WTC11 (cell line): ENCODE results near the gene ZNF490. TPM values are rescaled to one million over a fixed set of nuclear protein-coding genes. Genes with fewer than 3 reads are reported as not detected.
A peak's percentile ranks its signal among the peaks of the same experiment; 100 is the strongest.

Source experiments
- ATAC-seq: fragments of 200-7000 bp; cut with Tn5 transposase; 2 replicates; pipeline ENCODE4 v1.10.0; 2021; ENCODE audit warnings: mild to moderate bottlenecking, moderate library complexity
- CTCF ChIA-PET: fragments of 300-600 bp; sonication (Branson Sonifier 250); formaldehyde crosslinking; loops from one replicate; lab custom pipeline; 2021; ENCODE audit warnings: antibody characterized with exemption; lab: Charles Lee
- POLR2A ChIA-PET: fragments of 350-600 bp; sonication (Branson Sonifier 250); formaldehyde crosslinking; loops from one replicate; lab custom pipeline; 2021; ENCODE audit warnings: antibody characterized with exemption; lab: Charles Lee
- DNase-seq: peaks from one replicate; pipeline ENCODE4 v3.0.0; 2021; ENCODE audit warnings: low spot score
- H3K27ac Mint-ChIP-seq: 2 replicates; pipeline ENCODE4 v1.8.0; 2021; ENCODE audit warnings: mixed read lengths
- H3K27me3 Mint-ChIP-seq: 2 replicates; pipeline ENCODE4 v1.8.0; 2021; ENCODE audit warnings: low read depth, mild to moderate bottlenecking, moderate library complexity, mixed read lengths
- H3K36me3 Mint-ChIP-seq: 2 replicates; pipeline ENCODE4 v1.8.0; 2021; ENCODE audit warnings: mixed read lengths
- H3K4me1 Mint-ChIP-seq: 2 replicates; pipeline ENCODE4 v1.8.0; 2022; ENCODE audit warnings: mixed read lengths
- H3K4me3 Mint-ChIP-seq: 2 replicates; pipeline ENCODE4 v1.8.0; 2021; ENCODE audit warnings: mild to moderate bottlenecking, moderate library complexity, mixed read lengths
- H3K9me3 Mint-ChIP-seq: 2 replicates; pipeline ENCODE4 v1.8.0; 2021; ENCODE audit warnings: mixed read lengths
- ATF3 ChIP-seq: sonication (generic); formaldehyde crosslinking; conservative IDR thresholded peaks from 2 replicates; pipeline ENCODE4 v1.8.1; 2022; ENCODE audit warnings: mild to moderate bottlenecking, missing genetic modification reagents
- CBFB ChIP-seq: sonication (generic); formaldehyde crosslinking; IDR thresholded peaks from 2 replicates; pipeline ENCODE4 v1.8.1; 2022; ENCODE audit warnings: mild to moderate bottlenecking, low read depth, missing genetic modification reagents
- CREB1 ChIP-seq: sonication (generic); formaldehyde crosslinking; IDR thresholded peaks from 2 replicates; pipeline ENCODE4 v1.8.0; 2023; ENCODE audit warnings: mild to moderate bottlenecking, missing genetic modification reagents
- CTCF ChIP-seq: fragments of 200-600 bp; IDR thresholded peaks from 2 replicates; pipeline ENCODE4 v1.8.0; 2022; ENCODE audit warnings: antibody characterized with exemption
- FOXP1 ChIP-seq: sonication (generic); formaldehyde crosslinking; IDR thresholded peaks from 2 replicates; pipeline ENCODE4 v1.8.0; 2022; ENCODE audit warnings: missing genetic modification reagents, mild to moderate bottlenecking, moderate library complexity, borderline replicate concordance
- GTF2I ChIP-seq: fragments of 250-450 bp; sonication (Bioruptor Pico); conservative IDR thresholded peaks from 2 replicates; pipeline ENCODE4 v1.4.0; 2021; ENCODE audit warnings: mild to moderate bottlenecking
- HMGA2 ChIP-seq: fragments of 250-450 bp; sonication (Bioruptor Pico); IDR thresholded peaks from 2 replicates; pipeline ENCODE4 v1.4.0; 2021; ENCODE audit warnings: mild to moderate bottlenecking, moderate library complexity
- JAZF1 ChIP-seq: fragments of 250-450 bp; sonication (Bioruptor Pico); IDR thresholded peaks from 2 replicates; pipeline ENCODE4 v1.9.0; 2021; ENCODE audit warnings: moderate library complexity, mild to moderate bottlenecking, inconsistent platforms
- MAX ChIP-seq: sonication (generic); formaldehyde crosslinking; IDR thresholded peaks from 2 replicates; pipeline ENCODE4 v1.8.0; 2022; ENCODE audit warnings: mild to moderate bottlenecking, missing genetic modification reagents
- NR3C1 ChIP-seq: sonication (generic); formaldehyde crosslinking; conservative IDR thresholded peaks from 2 replicates; pipeline ENCODE4 v1.8.1; 2023; ENCODE audit warnings: low read depth, mild to moderate bottlenecking, missing genetic modification reagents
- OVOL2 ChIP-seq: fragments of 250-450 bp; sonication (Bioruptor Pico); IDR thresholded peaks from 2 replicates; pipeline ENCODE4 v1.9.0; 2021; ENCODE audit warnings: mild to moderate bottlenecking, borderline replicate concordance
- PRRX2 ChIP-seq: fragments of 250-450 bp; sonication (Bioruptor Pico); IDR thresholded peaks from 2 replicates; pipeline ENCODE4 v1.8.0; 2021; ENCODE audit warnings: mild to moderate bottlenecking
- SMAD3 ChIP-seq: sonication (generic); formaldehyde crosslinking; IDR thresholded peaks from 2 replicates; pipeline ENCODE4 v1.8.0; 2022; ENCODE audit warnings: missing genetic modification reagents, mild to moderate bottlenecking, borderline replicate concordance
- SP1 ChIP-seq: sonication (generic); formaldehyde crosslinking; conservative IDR thresholded peaks from 2 replicates; pipeline ENCODE4 v1.8.1; 2022; ENCODE audit warnings: missing genetic modification reagents
- TP53 ChIP-seq: sonication (generic); formaldehyde crosslinking; IDR thresholded peaks from 2 replicates; pipeline ENCODE4 v1.8.1; 2023; ENCODE audit warnings: mild to moderate bottlenecking, missing genetic modification reagents
- USF2 ChIP-seq: sonication (generic); formaldehyde crosslinking; IDR thresholded peaks from 2 replicates; pipeline ENCODE4 v1.8.1; 2023; ENCODE audit warnings: mild to moderate bottlenecking, missing genetic modification reagents, moderate library complexity
- ZBTB21 ChIP-seq: sonication (generic); formaldehyde crosslinking; IDR thresholded peaks from 2 replicates; pipeline ENCODE4 v1.8.1; 2023; ENCODE audit warnings: mild to moderate bottlenecking, missing genetic modification reagents, borderline replicate concordance
- ZNF121 ChIP-seq: sonication (generic); formaldehyde crosslinking; IDR thresholded peaks from 2 replicates; pipeline ENCODE4 v1.8.0; 2023; ENCODE audit warnings: missing genetic modification reagents
- ZNF138 ChIP-seq: sonication (generic); formaldehyde crosslinking; conservative IDR thresholded peaks from 2 replicates; pipeline ENCODE4 v1.8.1; 2022; ENCODE audit warnings: mild to moderate bottlenecking, moderate library complexity, missing genetic modification reagents
- ZNF232 ChIP-seq: sonication (generic); formaldehyde crosslinking; IDR thresholded peaks from 2 replicates; pipeline ENCODE4 v1.8.0; 2022; ENCODE audit warnings: mild to moderate bottlenecking, missing genetic modification reagents
- ZNF317 ChIP-seq: sonication (generic); formaldehyde crosslinking; IDR thresholded peaks from 2 replicates; pipeline ENCODE4 v1.8.1; 2023; ENCODE audit warnings: low read depth, mild to moderate bottlenecking, moderate library complexity, missing genetic modification reagents, borderline replicate concordance
- ZNF423 ChIP-seq: fragments of 250-450 bp; sonication (Bioruptor Pico); IDR thresholded peaks from 2 replicates; pipeline ENCODE4 v2.1.2; 2022; ENCODE audit warnings: mild to moderate bottlenecking, moderate library complexity
- total RNA-seq: library from RNA; stranded (reverse); gene quantifications from 3 replicates; pipeline ENCODE4 v1.2.3, GENCODE V29; 2021
- TF ChIP-seq, protein P1 (sequence below): sonication (generic); formaldehyde crosslinking; IDR thresholded peaks from 2 replicates; pipeline ENCODE4 v1.8.0; 2023; ENCODE audit warnings: mild to moderate bottlenecking, missing genetic modification reagents
- TF ChIP-seq, protein P2 (sequence below): sonication (generic); formaldehyde crosslinking; IDR thresholded peaks from 2 replicates; pipeline ENCODE4 v1.8.0; 2022; ENCODE audit warnings: mild to moderate bottlenecking, missing genetic modification reagents
- TF ChIP-seq, protein P3 (sequence below): sonication (generic); formaldehyde crosslinking; IDR thresholded peaks from 2 replicates; pipeline ENCODE4 v1.8.0; 2023; ENCODE audit warnings: missing genetic modification reagents

The ZNF490 gene
- total RNA-seq, 1 experiment from 2014 or later = 7.3 TPM

DNA sequence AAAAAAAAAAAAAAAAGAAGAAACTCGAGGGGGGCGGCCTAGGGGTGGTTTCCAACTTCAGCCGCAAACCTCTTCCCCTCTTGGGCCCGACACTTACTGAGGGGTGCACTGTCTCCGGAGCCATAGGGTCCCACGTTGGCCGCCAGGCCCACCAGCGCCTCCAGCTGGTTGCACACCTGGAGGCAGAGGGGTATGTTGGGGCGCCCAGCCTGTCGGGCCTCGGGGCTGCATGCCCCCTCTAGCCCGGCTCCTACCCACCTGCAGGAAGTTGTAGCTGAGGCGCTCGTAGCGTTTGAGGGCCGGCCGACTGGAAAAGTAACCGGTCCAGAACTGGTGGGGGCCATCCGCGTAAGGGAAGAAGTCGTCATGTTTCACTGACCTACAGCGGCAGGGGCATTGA lies 47.4 kb upstream of the ZNF490 start (continued):
- TF ChIP-seq HMGA2 (CRISPR knock-in tag) (no peak), ZNF138 (CRISPR knock-in tag) (no peak), ATF3 (CRISPR knock-in tag) (no peak), OVOL2 (CRISPR knock-in tag) (no peak), CBFB (no peak), PRRX2 (CRISPR knock-in tag) (no peak), GTF2I (CRISPR knock-in tag) (no peak), ZNF423 (CRISPR knock-in tag) (no peak)
- TF ChIP-seq, protein P1, sequence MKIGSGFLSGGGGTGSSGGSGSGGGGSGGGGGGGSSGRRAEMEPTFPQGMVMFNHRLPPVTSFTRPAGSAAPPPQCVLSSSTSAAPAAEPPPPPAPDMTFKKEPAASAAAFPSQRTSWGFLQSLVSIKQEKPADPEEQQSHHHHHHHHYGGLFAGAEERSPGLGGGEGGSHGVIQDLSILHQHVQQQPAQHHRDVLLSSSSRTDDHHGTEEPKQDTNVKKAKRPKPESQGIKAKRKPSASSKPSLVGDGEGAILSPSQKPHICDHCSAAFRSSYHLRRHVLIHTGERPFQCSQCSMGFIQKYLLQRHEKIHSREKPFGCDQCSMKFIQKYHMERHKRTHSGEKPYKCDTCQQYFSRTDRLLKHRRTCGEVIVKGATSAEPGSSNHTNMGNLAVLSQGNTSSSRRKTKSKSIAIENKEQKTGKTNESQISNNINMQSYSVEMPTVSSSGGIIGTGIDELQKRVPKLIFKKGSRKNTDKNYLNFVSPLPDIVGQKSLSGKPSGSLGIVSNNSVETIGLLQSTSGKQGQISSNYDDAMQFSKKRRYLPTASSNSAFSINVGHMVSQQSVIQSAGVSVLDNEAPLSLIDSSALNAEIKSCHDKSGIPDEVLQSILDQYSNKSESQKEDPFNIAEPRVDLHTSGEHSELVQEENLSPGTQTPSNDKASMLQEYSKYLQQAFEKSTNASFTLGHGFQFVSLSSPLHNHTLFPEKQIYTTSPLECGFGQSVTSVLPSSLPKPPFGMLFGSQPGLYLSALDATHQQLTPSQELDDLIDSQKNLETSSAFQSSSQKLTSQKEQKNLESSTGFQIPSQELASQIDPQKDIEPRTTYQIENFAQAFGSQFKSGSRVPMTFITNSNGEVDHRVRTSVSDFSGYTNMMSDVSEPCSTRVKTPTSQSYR (CRISPR knock-in tag) = no peak

DNA sequence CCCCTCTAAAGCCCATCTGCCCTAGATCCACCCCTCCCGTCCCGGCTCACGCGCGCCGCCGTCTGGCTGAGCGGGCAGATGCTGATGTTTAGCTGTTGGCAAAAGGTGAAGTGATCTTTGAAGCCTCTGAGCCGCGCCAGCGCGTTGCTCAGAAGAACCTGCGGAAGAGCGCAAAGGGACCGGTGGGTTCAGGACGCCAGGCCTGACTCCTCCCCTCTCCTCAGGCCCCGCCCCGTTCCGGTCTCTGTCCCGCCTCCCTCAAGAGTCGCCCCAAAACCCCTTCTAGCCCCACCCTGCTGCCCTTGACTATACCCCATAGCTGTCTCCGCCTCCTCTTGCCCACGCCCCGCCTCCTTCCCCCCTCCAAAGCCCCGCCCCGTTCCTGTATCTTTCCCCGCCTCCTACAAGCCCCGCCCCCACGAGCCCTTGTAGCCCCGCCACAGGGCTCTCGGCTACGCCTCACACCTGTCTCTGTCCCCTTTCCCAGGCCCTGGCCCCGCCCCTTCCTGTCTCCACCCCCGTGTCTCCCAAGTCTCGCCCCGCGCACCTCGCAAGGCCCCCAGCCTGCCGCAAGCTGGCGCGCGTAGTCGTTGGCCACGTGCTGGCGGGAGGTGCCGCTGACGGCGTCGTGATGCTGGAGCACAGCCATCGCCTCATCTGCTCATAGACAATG lies 46.4 kb upstream of the ZNF490 start:
- CTCF ChIA-PET = interaction anchor here (0.6 to 3.4 kb wide), 25 partner anchors 10 to 292 kb away, joined by 3 to 38 read pairs (median 4); partner anchors contain the start of genes DHPS, MAN2B1, WDR83 and ZNF442
- peaks cover 6% of the 10 kb centered on the region for H3K4me1 Mint-ChIP-seq
- no peaks in the 10 kb centered on the region for H3K9me3 Mint-ChIP-seq
- H3K36me3 Mint-ChIP-seq = peaks cover 37% of the 10 kb centered on the region
- POLR2A ChIA-PET = interaction anchor here (0.6 to 1.1 kb wide), 4 partner anchors 14 to 277 kb away, joined by 3 to 4 read pairs (median 3); no protein-coding TSS in a partner anchor
- peak overlapping the region; percentile 86 for H3K27ac Mint-ChIP-seq
- no peaks in the 10 kb centered on the region for H3K27me3 Mint-ChIP-seq
- peak overlapping the region; percentile 56 for H3K4me3 Mint-ChIP-seq
- ATAC-seq (peak; percentile 98), DNase-seq (peak; percentile 98)
- TF ChIP-seq CTCF (peak; percentile 18; the same call in 1 of the 2 replicates), OVOL2 (CRISPR knock-in tag) (no peak), TP53 (0 out of 2 replicates have a peak, but pooled peaks have one; percentile 54), NR3C1 (CRISPR knock-in tag) (0 out of 2 replicates have a peak, but pooled peaks have one; percentile 31), ZNF232 (CRISPR knock-in tag) (no peak), ZNF317 (CRISPR knock-in tag) (no peak), SMAD3 (CRISPR knock-in tag) (no peak), USF2 (CRISPR knock-in tag) (peak; percentile 47; the same call in 1 of the 2 replicates), SP1 (CRISPR knock-in tag) (peak; percentile 45), ZBTB21 (CRISPR knock-in tag) (0 out of 2 replicates have a peak, but pooled peaks have one; percentile 33), ZNF423 (CRISPR knock-in tag) (no peak), FOXP1 (CRISPR knock-in tag) (0 out of 2 replicates have a peak, but pooled peaks have one; percentile 43), ZNF121 (peak; percentile 51; the same call in 1 of the 2 replicates), MAX (CRISPR knock-in tag) (peak; percentile 98), CREB1 (CRISPR knock-in tag) (no peak), JAZF1 (CRISPR knock-in tag) (no peak)
- TF ChIP-seq, protein P2, sequence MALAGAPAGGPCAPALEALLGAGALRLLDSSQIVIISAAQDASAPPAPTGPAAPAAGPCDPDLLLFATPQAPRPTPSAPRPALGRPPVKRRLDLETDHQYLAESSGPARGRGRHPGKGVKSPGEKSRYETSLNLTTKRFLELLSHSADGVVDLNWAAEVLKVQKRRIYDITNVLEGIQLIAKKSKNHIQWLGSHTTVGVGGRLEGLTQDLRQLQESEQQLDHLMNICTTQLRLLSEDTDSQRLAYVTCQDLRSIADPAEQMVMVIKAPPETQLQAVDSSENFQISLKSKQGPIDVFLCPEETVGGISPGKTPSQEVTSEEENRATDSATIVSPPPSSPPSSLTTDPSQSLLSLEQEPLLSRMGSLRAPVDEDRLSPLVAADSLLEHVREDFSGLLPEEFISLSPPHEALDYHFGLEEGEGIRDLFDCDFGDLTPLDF (CRISPR knock-in tag) = peak; percentile 72; the same call in 1 of the 2 replicates
- TF ChIP-seq, protein P3, sequence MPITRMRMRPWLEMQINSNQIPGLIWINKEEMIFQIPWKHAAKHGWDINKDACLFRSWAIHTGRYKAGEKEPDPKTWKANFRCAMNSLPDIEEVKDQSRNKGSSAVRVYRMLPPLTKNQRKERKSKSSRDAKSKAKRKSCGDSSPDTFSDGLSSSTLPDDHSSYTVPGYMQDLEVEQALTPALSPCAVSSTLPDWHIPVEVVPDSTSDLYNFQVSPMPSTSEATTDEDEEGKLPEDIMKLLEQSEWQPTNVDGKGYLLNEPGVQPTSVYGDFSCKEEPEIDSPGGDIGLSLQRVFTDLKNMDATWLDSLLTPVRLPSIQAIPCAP = peak; percentile 60; the same call in 1 of the 2 replicates
